HG03095 (cell line): ENCODE measurements around the gene MALSU1.

ENCODE experiments used
- ATAC-seq: cut with Tn5 transposase; IDR thresholded peaks from one replicate; pipeline ENCODE4 v1.9.1; 2021; ENCODE audit warnings: moderate library complexity; ENCODE audit not compliant: unreplicated experiment

The MALSU1 gene

GRCh38 chr7:23298885-23299769, at the start of gene MALSU1:
TSS of gene MALSU1 (plus strand) at chr7:23299339. CDS start at chr7:23299353, 14 bp downstream.
- ATAC-seq = peak; percentile 100

- no peak for ATAC-seq
Observed at GRCh38 chr7:23249486-23249885, 49.7 kb upstream of the MALSU1 start.

- ATAC-seq = no peak
Observed at GRCh38 chr7:23254051-23254681, 45.0 kb upstream of the MALSU1 start.

GRCh38 chr7:23256731-23257130, 42.4 kb upstream of the MALSU1 start:
- ATAC-seq = no peak

- no peak for ATAC-seq
Observed at GRCh38 chr7:23260371-23260770, 38.8 kb upstream of the MALSU1 start.

GRCh38 chr7:23261843-23262452, 37.2 kb upstream of the MALSU1 start:
- ATAC-seq = peak; percentile 67

GRCh38 chr7:23264916-23265458, 34.2 kb upstream of the MALSU1 start:
- ATAC-seq = no peak

GRCh38 chr7:23266918-23267317, 32.2 kb upstream of the MALSU1 start:
- ATAC-seq = no peak

- ATAC-seq = no peak
Observed at GRCh38 chr7:23267357-23267756, 31.8 kb upstream of the MALSU1 start.

GRCh38 chr7:23268167-23268566, 31.0 kb upstream of the MALSU1 start:
- no peak for ATAC-seq

GRCh38 chr7:23268746-23269145, 30.4 kb upstream of the MALSU1 start:
- ATAC-seq = no peak

- ATAC-seq = no peak
Observed at GRCh38 chr7:23272275-23272674, 26.9 kb upstream of the MALSU1 start.

- ATAC-seq = peak; percentile 97
Observed at GRCh38 chr7:23273141-23273599, 26.0 kb upstream of the MALSU1 start.

- no peak for ATAC-seq
Observed at GRCh38 chr7:23275912-23276311, 23.2 kb upstream of the MALSU1 start.

- no peak for ATAC-seq
Observed at GRCh38 chr7:23276376-23276775, 22.8 kb upstream of the MALSU1 start.

- no peak for ATAC-seq
Observed at GRCh38 chr7:23276947-23277346, 22.2 kb upstream of the MALSU1 start.

- ATAC-seq = no peak
Observed at GRCh38 chr7:23277359-23277989, 21.7 kb upstream of the MALSU1 start.

GRCh38 chr7:23279819-23280525, 19.2 kb upstream of the MALSU1 start:
- no peak for ATAC-seq

GRCh38 chr7:23283086-23283485, 16.1 kb upstream of the MALSU1 start:
- ATAC-seq = no peak

- ATAC-seq = no peak
Observed at GRCh38 chr7:23284871-23285270, 14.3 kb upstream of the MALSU1 start.
